HUES6 (cell line): ENCODE measurements around the gene SOAT2.
"Not testable (repeated sequence)": the region's sequence is repeated elsewhere in the genome, so short reads cannot be mapped to it uniquely, and the experiment has no call there.

Source experiments
- H3K27ac ChIP-seq: 2 replicates; pipeline ENCODE4 v1.7.0; 2013; ENCODE audit warnings: low read depth, mild to moderate bottlenecking, low read length, inconsistent platforms
- H3K27me3 ChIP-seq: 2 replicates; pipeline ENCODE4 v1.6.1; 2013; ENCODE audit warnings: low read length; ENCODE audit not compliant: control insufficient read depth, insufficient read depth
- H3K36me3 ChIP-seq: 2 replicates; pipeline ENCODE4 v1.6.1; 2013; ENCODE audit warnings: low read length; ENCODE audit not compliant: control insufficient read depth, insufficient read depth
- H3K4me1 ChIP-seq: 2 replicates; pipeline ENCODE4 v1.6.1; 2013; ENCODE audit warnings: low read length; ENCODE audit not compliant: control insufficient read depth, insufficient read depth
- H3K4me3 ChIP-seq: 2 replicates; pipeline ENCODE4 v1.5.1; 2013; ENCODE audit warnings: low read depth, low read length
- H3K9ac ChIP-seq: one replicate; pipeline ENCODE4 v1.6.1; 2013; ENCODE audit warnings: mild to moderate bottlenecking, low read length
- H3K9me3 ChIP-seq: 2 replicates; pipeline ENCODE4 v1.6.1; 2013; ENCODE audit warnings: low read depth, low read length; ENCODE audit not compliant: control insufficient read depth, insufficient read depth

SOAT2 gene

GRCh38 chr12:53143355-53143754 lies 40.1 kb downstream of the SOAT2 start:
- H3K27me3 ChIP-seq, result no peaks in the 10 kb centered on the region
- no peak overlapping the region for H3K27ac ChIP-seq
- peaks cover 12% of the 10 kb centered on the region for H3K9me3 ChIP-seq
- H3K9ac ChIP-seq, result no peak overlapping the region
- no peaks in the 10 kb centered on the region for H3K36me3 ChIP-seq
- H3K4me1 ChIP-seq, result no peaks in the 10 kb centered on the region
- no peak overlapping the region for H3K4me3 ChIP-seq

DNA sequence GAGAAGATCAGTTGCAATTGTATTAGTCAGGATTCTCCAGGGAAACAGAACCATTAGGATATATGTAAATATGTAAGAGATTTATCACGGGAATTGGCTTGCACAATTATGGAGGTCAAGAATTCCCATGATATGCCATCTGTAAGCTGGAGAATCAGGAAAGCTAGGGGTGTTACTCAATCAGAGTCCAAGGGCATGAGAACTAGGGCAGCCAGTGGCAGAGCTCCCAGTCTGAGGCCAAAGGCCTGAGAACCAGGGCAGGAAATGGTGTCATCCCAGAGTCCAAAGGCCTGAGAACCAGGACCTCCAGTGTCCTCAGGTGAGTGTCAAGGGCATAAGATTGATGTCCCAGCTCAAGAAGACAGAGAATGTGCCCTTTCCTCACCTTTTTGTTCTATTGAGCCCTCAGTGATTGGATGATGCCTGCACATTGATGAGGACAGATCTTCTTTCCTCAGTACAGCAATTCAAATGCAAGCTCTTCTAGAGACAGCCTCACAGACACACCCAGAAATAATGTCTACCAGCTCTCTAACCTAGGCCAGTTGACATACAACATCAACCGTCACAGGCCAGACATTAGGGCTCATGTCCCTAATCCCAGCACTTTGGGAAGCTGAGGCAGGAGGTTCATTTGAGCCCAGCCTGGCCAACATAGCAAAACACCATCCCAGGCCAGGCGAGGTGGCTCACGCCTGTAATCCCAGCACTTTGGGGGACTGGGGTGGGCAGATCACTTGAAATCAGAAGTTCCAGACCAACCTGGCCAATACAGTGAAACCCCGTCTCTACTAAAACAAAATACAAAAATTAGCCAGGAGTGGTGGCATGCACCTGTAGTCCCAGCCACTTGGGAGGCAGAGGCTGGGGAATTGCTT lies 42.3 kb downstream of the SOAT2 start:
- H3K36me3 ChIP-seq, result no peaks in the 10 kb centered on the region
- H3K4me1 ChIP-seq, result no peaks in the 10 kb centered on the region
- H3K27ac ChIP-seq, result no peak overlapping the region
- no peaks in the 10 kb centered on the region for H3K27me3 ChIP-seq
- H3K9ac ChIP-seq, result no peak overlapping the region
- no peaks in the 10 kb centered on the region for H3K9me3 ChIP-seq
- no peak overlapping the region for H3K4me3 ChIP-seq

GRCh38 chr12:53147181-53147580 lies 43.9 kb downstream of the SOAT2 start:
- Histone ChIP-seq H3K9ac (no peak overlapping the region), H3K9me3 (no peaks in the 10 kb centered on the region), H3K36me3 (no peaks in the 10 kb centered on the region), H3K27me3 (no peaks in the 10 kb centered on the region), H3K4me1 (no peaks in the 10 kb centered on the region), H3K4me3 (no peak overlapping the region), H3K27ac (no peak overlapping the region)

GRCh38 chr12:53147653-53148052 lies 44.4 kb downstream of the SOAT2 start:
- Histone ChIP-seq H3K4me1 (no peaks in the 10 kb centered on the region), H3K27me3 (no peaks in the 10 kb centered on the region), H3K4me3 (no peak overlapping the region), H3K9me3 (no peaks in the 10 kb centered on the region), H3K27ac (no peak overlapping the region), H3K36me3 (no peaks in the 10 kb centered on the region), H3K9ac (no peak overlapping the region)

DNA sequence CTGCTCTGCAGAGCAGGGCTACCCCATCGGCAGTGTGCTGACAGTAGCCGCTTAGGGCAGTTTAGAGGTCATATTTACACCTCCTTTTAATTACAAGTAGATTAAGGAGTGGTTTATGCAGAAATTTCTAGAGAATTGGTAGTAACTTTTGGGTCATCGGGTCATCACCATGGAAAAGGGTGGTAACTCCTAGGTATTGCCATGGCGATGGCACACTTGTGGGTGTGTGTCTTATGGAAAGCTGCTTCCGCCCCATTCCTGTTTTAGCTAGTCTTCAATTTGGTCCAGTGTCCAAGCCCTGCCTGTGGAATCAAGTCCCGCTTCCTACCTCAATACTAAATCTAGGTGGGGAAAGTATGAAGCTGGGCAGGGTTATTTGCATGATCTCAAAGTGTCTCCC lies 47.8 kb downstream of the SOAT2 start:
- H3K9me3 ChIP-seq, result no peaks in the 10 kb centered on the region
- H3K4me3 ChIP-seq, result no peak overlapping the region
- no peak overlapping the region for H3K27ac ChIP-seq
- no peaks in the 10 kb centered on the region for H3K36me3 ChIP-seq
- no peaks in the 10 kb centered on the region for H3K4me1 ChIP-seq
- peaks cover 12% of the 10 kb centered on the region; the same call in 1 of the 2 replicates for H3K27me3 ChIP-seq
- no peak overlapping the region for H3K9ac ChIP-seq

DNA sequence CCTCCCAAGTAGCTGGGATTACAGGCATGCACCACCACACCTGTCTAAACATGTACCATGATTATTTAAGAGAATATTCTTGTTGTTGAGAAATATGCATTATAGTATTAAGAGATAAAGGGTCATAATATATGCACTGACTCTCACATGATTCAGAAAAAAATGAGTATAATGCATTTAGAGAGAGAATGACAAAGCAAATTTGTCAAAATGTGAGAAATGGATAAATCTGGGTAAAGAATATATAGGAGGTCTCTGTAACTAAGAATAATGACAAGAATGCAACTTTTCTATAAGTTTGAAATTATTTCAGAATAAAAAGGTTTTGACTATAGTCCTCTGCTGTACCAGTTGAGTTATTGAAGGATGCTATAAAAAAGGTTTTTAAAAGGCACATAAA lies 49.1 kb downstream of the SOAT2 start:
- H3K4me3 ChIP-seq, result no peak overlapping the region
- no peak overlapping the region for H3K9ac ChIP-seq
- no peaks in the 10 kb centered on the region for H3K36me3 ChIP-seq
- no peaks in the 10 kb centered on the region for H3K4me1 ChIP-seq
- H3K27ac ChIP-seq, result no peak overlapping the region
- H3K9me3 ChIP-seq, result no peaks in the 10 kb centered on the region
- H3K27me3 ChIP-seq, result peaks cover 12% of the 10 kb centered on the region; the same call in 1 of the 2 replicates

GRCh38 chr12:53159195-53159839 lies 56.0 kb downstream of the SOAT2 start:
- Histone ChIP-seq H3K27ac (no peak overlapping the region), H3K36me3 (no peaks in the 10 kb centered on the region), H3K9me3 (no peaks in the 10 kb centered on the region), H3K27me3 (peaks cover 42% of the 10 kb centered on the region), H3K4me3 (peak overlapping the region; percentile 30; the same call in 1 of the 2 replicates), H3K9ac (no peak overlapping the region), H3K4me1 (no peaks in the 10 kb centered on the region)

GRCh38 chr12:53160000-53160399 lies 56.7 kb downstream of the SOAT2 start:
- Histone ChIP-seq H3K27ac (no peak overlapping the region), H3K9ac (no peak overlapping the region), H3K27me3 (peaks cover 38% of the 10 kb centered on the region)

DNA sequence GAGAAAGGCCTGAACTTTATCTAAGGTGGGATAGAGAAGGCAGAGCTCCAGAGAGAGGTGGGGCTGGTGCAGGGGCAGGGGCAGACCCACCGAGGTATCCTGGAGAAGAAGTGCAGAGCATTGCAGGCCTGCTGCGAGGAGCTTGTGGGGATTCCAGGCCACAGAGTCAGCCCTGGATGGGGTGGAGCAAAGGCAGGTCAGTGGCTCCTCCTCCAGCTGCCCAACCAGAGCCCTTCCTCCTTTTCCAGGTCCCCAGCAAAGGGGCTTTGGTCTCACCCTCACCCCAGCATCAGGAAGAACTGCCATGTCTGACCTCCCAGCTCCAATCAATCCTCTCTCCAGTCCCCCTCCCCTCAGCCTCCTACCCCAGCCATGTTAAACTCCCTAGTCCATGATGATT lies 57.4 kb downstream of the SOAT2 start:
- no peak overlapping the region for H3K4me3 ChIP-seq

More at GRCh38 chr12:53160000-53160399, 56.7 kb downstream of the SOAT2 start:
- H3K4me3 ChIP-seq, result no peak overlapping the region
- H3K36me3 ChIP-seq, result no peaks in the 10 kb centered on the region
- H3K4me1 ChIP-seq, result no peaks in the 10 kb centered on the region
- no peaks in the 10 kb centered on the region for H3K9me3 ChIP-seq

DNA sequence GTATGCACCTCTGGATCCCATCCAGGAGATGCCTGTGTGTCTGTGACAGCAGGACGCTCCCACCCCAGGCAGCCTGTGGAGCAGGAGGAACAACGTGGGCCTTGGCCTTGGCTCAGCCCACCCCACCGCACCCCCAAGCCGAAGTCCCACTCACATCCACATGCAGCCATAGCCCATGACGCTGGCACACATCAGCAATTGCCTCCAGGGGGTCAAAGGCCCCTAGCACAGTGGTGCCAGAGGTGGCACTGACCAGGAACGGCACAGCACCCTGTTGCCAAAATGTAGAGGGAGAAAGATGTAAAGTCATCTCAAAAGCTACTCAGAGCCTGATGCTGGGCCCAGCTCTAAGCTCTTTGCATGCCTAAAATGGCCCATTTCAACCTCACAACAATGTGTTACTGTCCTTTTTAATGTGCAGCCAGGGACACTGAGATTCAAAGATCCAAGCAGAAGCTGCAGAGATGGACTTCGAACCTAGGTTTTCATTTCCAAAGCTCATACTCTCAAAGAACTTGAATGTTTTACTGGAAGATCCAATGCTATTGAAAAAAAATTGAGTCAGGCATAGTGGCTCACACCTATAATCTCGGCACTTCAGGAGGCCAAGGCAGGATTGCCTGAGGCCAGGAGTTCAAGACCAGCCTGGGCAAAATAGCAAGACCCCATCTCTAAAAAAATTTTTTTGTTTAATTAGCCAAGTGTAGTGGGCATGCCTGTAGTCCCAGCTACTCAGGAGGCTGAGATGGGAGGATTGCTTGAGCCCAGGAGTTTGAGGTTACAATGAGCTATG lies 58.0 kb downstream of the SOAT2 start:
- no peak overlapping the region for H3K4me3 ChIP-seq
- H3K9me3 ChIP-seq, result no peaks in the 10 kb centered on the region
- H3K27ac ChIP-seq, result no peak overlapping the region
- H3K36me3 ChIP-seq, result no peaks in the 10 kb centered on the region
- no peak overlapping the region for H3K9ac ChIP-seq
- no peaks in the 10 kb centered on the region for H3K4me1 ChIP-seq
- H3K27me3 ChIP-seq, result peaks cover 39% of the 10 kb centered on the region

More for the DNA sequence above, 57.4 kb downstream of the SOAT2 start:
- H3K9me3 ChIP-seq, result no peaks in the 10 kb centered on the region
- H3K27me3 ChIP-seq, result peaks cover 38% of the 10 kb centered on the region
- no peak overlapping the region for H3K27ac ChIP-seq
- no peak overlapping the region for H3K9ac ChIP-seq
- no peaks in the 10 kb centered on the region for H3K4me1 ChIP-seq
- H3K36me3 ChIP-seq, result no peaks in the 10 kb centered on the region

GRCh38 chr12:53163008-53163407 lies 59.7 kb downstream of the SOAT2 start:
- H3K36me3 ChIP-seq, H3K4me1 ChIP-seq, H3K9ac ChIP-seq, H3K4me3 ChIP-seq, H3K9me3 ChIP-seq, H3K27ac ChIP-seq: not testable (repeated sequence)
- peaks cover 50% of the 10 kb centered on the region for H3K27me3 ChIP-seq
